Body of pancreas (tissue), 4 donors: Measurements from ENCODE around the gene KMT2B. TPM values are rescaled to one million over a fixed set of nuclear protein-coding genes. Genes with fewer than 3 reads are reported as not detected.
A peak's percentile ranks its signal among the peaks of the same experiment; 100 is the strongest.

Experiments
- ATAC-seq: fragments of 150-250 bp; one replicate; pipeline ENCODE4 v1.9.1; 2016
- DNase-seq, 4 donors: peaks; one replicate each; pipeline ENCODE4 v3.0.0-alpha.2; 2019
- H3K27ac ChIP-seq, 4 donors: fragments of 200-600 bp; sonication (generic); 1 replicate in 3 of 4; 2 replicates in 1 of 4; pipeline versions ENCODE4 v1.5.1 to v1.6.1; 2016 to 2019; ENCODE audit warnings: mild to moderate bottlenecking in 1 of 4, mixed read lengths in 1 of 4, moderate library complexity in 1 of 4
- H3K27me3 ChIP-seq, 2 donors: fragments of 200-600 bp; sonication (generic); one replicate each; pipeline ENCODE4 v1.6.0; 2016; ENCODE audit warnings: mild to moderate bottlenecking in 1 of 2
- H3K36me3 ChIP-seq, 2 donors: fragments of 200-600 bp; sonication (generic); replicated peaks in 1 of 2; 2 replicates each; pipeline ENCODE4 v1.5.1; 2016; ENCODE audit warnings: low read depth in 2 of 2; ENCODE audit not compliant: insufficient read depth in 1 of 2
- H3K4me1 ChIP-seq: fragments of 200-600 bp; sonication (generic); one replicate; pipeline ENCODE4 v1.6.0; 2016
- H3K4me3 ChIP-seq, 2 donors: fragments of 200-600 bp; sonication (generic); 1 replicate in 1 of 2; 2 replicates in 1 of 2; pipeline ENCODE4 v1.5.1; 2016 to 2019
- H3K9me3 ChIP-seq, 3 donors: fragments of 200-600 bp; sonication (generic); 1 replicate in 2 of 3; 2 replicates in 1 of 3; pipeline ENCODE4 v1.5.1; 2016
- POLR2A ChIP-seq, 3 donors: fragments of 450-650 bp; IDR thresholded peaks; one replicate each; pipeline ENCODE4 v1.6.1; 2016; ENCODE audit warnings: antibody characterized with exemption in 3 of 3, mild to moderate bottlenecking in 2 of 3
- WGBS, 2 donors: methylation state at CpG; one replicate each; pipeline ENCODE4 v1.1.5; 2017; 5-methylcytosine and 5-hydroxymethylcytosine counted together
- intact Hi-C: fragments of 100-400 bp; cut with DNase I; formaldehyde crosslinking; loops from one replicate; pipeline ENCODE4 v1.15.1; 2023
- total RNA-seq, 2 donors: library from RNA; depleted of rRNA; stranded (reverse); fragments of >200 nt; gene quantifications; one replicate each; pipeline ENCODE4 v1.1.0, GENCODE V29; 2016
- TF ChIP-seq, protein P1 (sequence below), 7 experiments: fragments of 450-650 bp in 4 of 7; fragments of 200-600 bp in 3 of 7; sonication (generic) in 3 of 7; IDR thresholded peaks; one replicate each; pipeline ENCODE4 v1.5.1; 2016 to 2019; ENCODE audit warnings: antibody characterized with exemption in 7 of 7

The KMT2B gene
- total RNA-seq, 2 donors from 2014 or later = 18.7 to 31.6 TPM

- no peak overlapping the region for H3K4me3 ChIP-seq
- TF ChIP-seq, protein P1, sequence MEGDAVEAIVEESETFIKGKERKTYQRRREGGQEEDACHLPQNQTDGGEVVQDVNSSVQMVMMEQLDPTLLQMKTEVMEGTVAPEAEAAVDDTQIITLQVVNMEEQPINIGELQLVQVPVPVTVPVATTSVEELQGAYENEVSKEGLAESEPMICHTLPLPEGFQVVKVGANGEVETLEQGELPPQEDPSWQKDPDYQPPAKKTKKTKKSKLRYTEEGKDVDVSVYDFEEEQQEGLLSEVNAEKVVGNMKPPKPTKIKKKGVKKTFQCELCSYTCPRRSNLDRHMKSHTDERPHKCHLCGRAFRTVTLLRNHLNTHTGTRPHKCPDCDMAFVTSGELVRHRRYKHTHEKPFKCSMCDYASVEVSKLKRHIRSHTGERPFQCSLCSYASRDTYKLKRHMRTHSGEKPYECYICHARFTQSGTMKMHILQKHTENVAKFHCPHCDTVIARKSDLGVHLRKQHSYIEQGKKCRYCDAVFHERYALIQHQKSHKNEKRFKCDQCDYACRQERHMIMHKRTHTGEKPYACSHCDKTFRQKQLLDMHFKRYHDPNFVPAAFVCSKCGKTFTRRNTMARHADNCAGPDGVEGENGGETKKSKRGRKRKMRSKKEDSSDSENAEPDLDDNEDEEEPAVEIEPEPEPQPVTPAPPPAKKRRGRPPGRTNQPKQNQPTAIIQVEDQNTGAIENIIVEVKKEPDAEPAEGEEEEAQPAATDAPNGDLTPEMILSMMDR (IDR thresholded peaks at IDR 0.05) = no peak
- no peak for TF ChIP-seq POLR2A (IDR thresholded peaks at IDR 0.05)
- no peak for ATAC-seq
- no peaks in the 10 kb centered on the region for H3K27me3 ChIP-seq
- H3K4me1 ChIP-seq = peaks cover 29% of the 10 kb centered on the region
- 64 to 83% methylated on average over 53 to 71 of the region's 74 CpGs for WGBS, 2 donors
- peak; percentile 42 to 57 (median 55) for DNase-seq
- H3K36me3 ChIP-seq = peaks cover 0 to 7% of the 10 kb centered on the region in 2 donors
- intact Hi-C loops = no loop called here
- H3K27ac ChIP-seq = peak overlapping the region; percentile 42 to 94 (median 84)
- H3K9me3 ChIP-seq = no peaks in the 10 kb centered on the region
Measured at GRCh38 chr19:35755550-35756376, 38.0 kb downstream of the KMT2B start.

DNA sequence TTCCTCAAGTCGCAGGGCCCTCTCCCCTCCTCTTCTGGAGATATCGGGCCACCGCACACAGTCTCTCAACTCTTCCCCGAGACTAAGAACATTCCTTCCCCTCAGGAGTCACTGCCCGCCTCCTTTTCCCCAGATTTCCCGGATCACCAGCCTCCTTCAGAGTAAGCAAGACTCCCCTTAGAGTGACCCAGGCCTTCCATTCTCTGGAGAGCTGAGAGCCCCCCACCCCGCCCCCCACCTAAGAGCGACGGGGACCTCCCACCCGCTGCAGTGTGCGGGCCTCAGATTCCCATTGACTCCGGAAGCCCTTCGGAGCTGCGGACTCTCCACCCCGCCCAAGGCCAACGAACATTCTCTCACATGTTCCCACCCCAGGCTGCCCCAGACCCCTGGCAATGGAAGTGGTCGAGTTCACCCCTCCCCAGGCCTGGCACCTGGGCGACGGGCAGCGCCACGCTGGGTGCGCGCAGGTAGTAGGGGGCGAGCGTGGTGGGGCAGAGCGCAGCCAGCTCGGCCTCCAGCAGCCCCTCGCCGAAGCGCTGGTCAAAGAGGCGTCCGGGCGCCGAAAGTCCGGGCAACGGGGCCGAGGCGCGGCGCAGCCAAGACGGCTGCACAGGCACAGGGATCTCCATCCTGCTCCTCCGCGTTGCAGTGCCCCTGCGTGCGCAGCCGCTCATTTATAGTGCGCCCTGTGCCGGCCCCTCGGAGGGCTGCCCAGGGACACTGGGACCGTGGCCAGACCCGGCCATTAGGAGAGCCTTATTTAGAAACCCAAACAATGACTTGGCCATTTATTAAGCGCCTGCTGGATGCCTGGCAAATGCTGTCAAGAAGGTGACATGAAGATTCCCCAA is 38.8 kb downstream of the KMT2B start, which contains the start of gene HSPB6:
Gene HSPB6 (minus strand): TSS at position 653 of the 854 bp plus-strand sequence. CDS start 21 bp downstream, at position 632.
- peaks cover 0 to 7% of the 10 kb centered on the region in 2 donors for H3K36me3 ChIP-seq
- H3K9me3 ChIP-seq = no peaks in the 10 kb centered on the region
- intact Hi-C loops = no loop called here
- H3K27me3 ChIP-seq = no peaks in the 10 kb centered on the region
- H3K4me3 ChIP-seq = peak within 1 kb of the TSS in 1 of 2 donors; percentile 74
- peak within 1 kb of the TSS; percentile 77 to 94 (median 90) for H3K27ac ChIP-seq
- peaks cover 29% of the 10 kb centered on the region for H3K4me1 ChIP-seq
- WGBS, 2 donors = 29 to 38% methylated on average over 10 to 50 of the region's 52 CpGs
- DNase-seq (peak in 2 of 4 donors; percentile 49 to 50), ATAC-seq (no peak)
- TF ChIP-seq, protein P1 (IDR thresholded peaks at IDR 0.05) = no peak
- TF ChIP-seq POLR2A (IDR thresholded peaks at IDR 0.05) = peak in 2 of 3 donors; percentile 57 to 63

DNA sequence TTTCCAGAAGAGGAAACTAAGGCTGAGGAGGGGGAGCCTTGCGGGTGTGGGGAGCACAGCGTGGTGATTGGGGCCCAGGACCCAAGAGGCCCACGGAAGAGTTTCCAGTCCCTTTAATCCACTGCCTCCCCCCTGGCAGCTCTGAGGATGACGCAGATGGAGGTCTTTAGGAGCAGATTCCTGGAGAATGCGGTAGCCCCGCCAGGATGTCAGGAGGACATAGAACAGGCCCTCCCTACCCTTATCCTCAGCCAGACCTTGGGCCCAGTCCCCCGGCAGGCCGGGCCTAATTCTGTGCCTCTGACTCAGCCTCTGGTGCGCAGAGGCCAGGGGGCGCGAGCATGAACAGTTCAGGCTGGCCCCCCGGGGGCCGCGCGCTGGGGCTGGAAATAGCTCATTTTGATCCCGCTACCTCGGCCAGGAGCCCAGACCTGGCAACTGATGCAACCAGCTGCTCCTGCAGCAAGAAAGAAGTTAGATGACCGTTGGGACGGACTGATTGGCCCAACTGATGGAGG is 39.5 kb downstream of the KMT2B start:
- intact Hi-C loops = no loop called here
- WGBS, 2 donors = 14 to 17% methylated on average over 18 to 19 of the region's 19 CpGs
- TF ChIP-seq POLR2A (IDR thresholded peaks at IDR 0.05) = no peak
- TF ChIP-seq, protein P1 (IDR thresholded peaks at IDR 0.05) = no peak

DNA sequence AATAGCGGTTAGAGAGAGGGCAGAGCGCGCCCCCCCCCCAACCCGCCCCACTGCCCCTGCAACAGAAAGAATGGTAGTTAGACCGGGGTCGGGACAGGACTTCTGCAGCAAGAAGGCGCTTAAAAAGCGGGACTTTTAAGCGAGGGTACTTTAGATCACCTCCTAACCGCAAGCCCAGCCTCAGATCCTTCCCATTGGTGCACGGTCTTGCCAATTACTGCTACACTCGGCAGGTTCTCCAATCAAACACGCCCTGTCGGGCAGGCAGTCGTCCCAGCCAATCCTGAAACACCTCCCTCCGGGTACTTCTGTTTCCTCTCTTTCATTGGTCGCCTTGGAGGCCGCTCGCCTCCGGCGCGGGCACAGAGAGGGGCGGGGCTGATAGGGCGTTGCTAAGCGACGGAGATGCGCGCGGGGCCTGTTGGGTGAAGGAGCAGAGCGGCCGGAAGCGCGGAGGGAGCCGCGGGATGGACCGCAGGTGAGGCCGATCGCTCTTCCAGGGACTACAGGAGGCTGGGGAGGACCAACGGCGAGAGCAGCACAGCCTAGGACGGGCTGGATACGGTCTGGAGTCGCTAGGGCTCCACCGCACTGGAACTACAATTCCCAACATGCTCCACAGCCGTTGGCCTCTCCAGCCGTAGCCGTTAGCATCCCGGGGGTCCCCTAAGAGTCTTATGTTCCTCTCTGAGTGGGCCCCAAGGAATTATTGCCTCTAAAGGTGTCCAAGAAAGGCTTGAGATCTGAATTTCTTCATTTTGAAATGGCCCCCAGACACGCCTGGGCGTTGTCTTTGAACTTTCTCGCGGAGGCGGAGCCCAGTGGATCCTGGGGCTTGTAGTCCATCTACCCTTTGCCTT is 40.2 kb downstream of the KMT2B start, which contains the start of gene PROSER3:
Gene PROSER3 (plus strand): TSS at position 428 of the 860 bp plus-strand sequence. CDS start 40 bp downstream, at position 468.
- Histone ChIP-seq H3K36me3 (peaks cover 0 to 5% of the 10 kb centered on the region in 2 donors), H3K27ac (peak within 1 kb of the TSS; percentile 77 to 94 (median 90)), H3K9me3 (no peaks in the 10 kb centered on the region), H3K27me3 (no peaks in the 10 kb centered on the region), H3K4me3 (peak within 1 kb of the TSS; percentile 69 to 74), H3K4me1 (peaks cover 29% of the 10 kb centered on the region)
- intact Hi-C loops = no loop called here
- peak; percentile 28 to 87 (median 86) for TF ChIP-seq POLR2A (IDR thresholded peaks at IDR 0.05)
- TF ChIP-seq, protein P1 (IDR thresholded peaks at IDR 0.05) = no peak
- peak; percentile 98 to 99 (median 98) for DNase-seq
- 0% methylated on average over 33 to 49 of the region's 53 CpGs for WGBS, 2 donors
- peak; percentile 97 for ATAC-seq

More for the DNA sequence above, 39.5 kb downstream of the KMT2B start:
- ATAC-seq (peak; percentile 5), DNase-seq (peak; percentile 59 to 76 (median 70))
- H3K27ac ChIP-seq = peak overlapping the region; percentile 77 to 94 (median 90)
- no peaks in the 10 kb centered on the region for H3K27me3 ChIP-seq
- H3K36me3 ChIP-seq = peaks cover 0 to 9% of the 10 kb centered on the region in 2 donors
- no peaks in the 10 kb centered on the region for H3K9me3 ChIP-seq
- H3K4me1 ChIP-seq = peaks cover 29% of the 10 kb centered on the region
- H3K4me3 ChIP-seq = no peak overlapping the region
